ENCODE data around the gene ELL. TPM values are rescaled to one million over a fixed set of nuclear protein-coding genes. Genes with fewer than 3 reads are reported as not detected.
"Not testable (repeated sequence)": the region's sequence is repeated elsewhere in the genome, so short reads cannot be mapped to it uniquely, and the experiment has no call there.

Gene ELL
- total RNA-seq, 2 experiments from 2014 or later, result 20.3 to 20.9 TPM

GRCh38 chr19:18541992-18542940 lies 20.4 kb upstream of the ELL start:
- Mint-ChIP-seq H3K4me3 (peak overlapping the region; percentile 81), H3K4me1 (peaks cover 30% of the 10 kb centered on the region), H3K27ac (peak overlapping the region; percentile 88), H3K27me3 (no peaks in the 10 kb centered on the region), H3K36me3 (ENCODE audit: low read depth) (peaks cover 14% of the 10 kb centered on the region), H3K9me3 (no peaks in the 10 kb centered on the region)
- no peak for DNase-seq
- CTCF ChIA-PET, result interaction anchor here (0.9 to 2.1 kb wide), 3 partner anchors 14 to 46 kb away, joined by 4 to 8 read pairs (median 6); no protein-coding TSS in a partner anchor
- POLR2A ChIA-PET, result no interaction called here

GRCh38 chr19:18541258-18541991 lies 19.6 kb upstream of the ELL start:
- Mint-ChIP-seq H3K9me3 (no peaks in the 10 kb centered on the region), H3K4me3 (peak overlapping the region; percentile 81), H3K27ac (no peak overlapping the region), H3K27me3 (no peaks in the 10 kb centered on the region), H3K36me3 (ENCODE audit: low read depth) (peaks cover 18% of the 10 kb centered on the region), H3K4me1 (peaks cover 30% of the 10 kb centered on the region)
- CTCF ChIA-PET, result interaction anchor here (0.9 to 2.1 kb wide), 3 partner anchors 13 to 45 kb away, joined by 4 to 8 read pairs (median 6); no protein-coding TSS in a partner anchor
- POLR2A ChIA-PET, result no interaction called here
- DNase-seq, result no peak

GRCh38 chr19:18540200-18540599 lies 18.3 kb upstream of the ELL start:
- H3K27ac Mint-ChIP-seq, H3K27me3 Mint-ChIP-seq, H3K4me3 Mint-ChIP-seq, CTCF ChIA-PET, POLR2A ChIA-PET, DNase-seq, H3K9me3 Mint-ChIP-seq: not testable (repeated sequence)
- Mint-ChIP-seq H3K4me1 (peaks cover 30% of the 10 kb centered on the region), H3K36me3 (ENCODE audit: low read depth) (peaks cover 18% of the 10 kb centered on the region)

- Mint-ChIP-seq H3K4me1 (peaks cover 21% of the 10 kb centered on the region), H3K27ac (peak overlapping the region; percentile 19), H3K36me3 (ENCODE audit: low read depth) (peaks cover 18% of the 10 kb centered on the region), H3K4me3 (no peak overlapping the region), H3K27me3 (no peaks in the 10 kb centered on the region), H3K9me3 (no peaks in the 10 kb centered on the region)
- ChIA-PET CTCF (no interaction called here), POLR2A (interaction anchor here (0.5 kb wide), 1 partner anchor 13 kb away, joined by 4 read pairs; no protein-coding TSS in a partner anchor)
- DNase-seq, result no peak
Observed at GRCh38 chr19:18539372-18539771, 17.5 kb upstream of the ELL start.

- POLR2A ChIA-PET, result no interaction called here
- H3K27me3 Mint-ChIP-seq, result no peaks in the 10 kb centered on the region
- H3K27ac Mint-ChIP-seq, result no peak overlapping the region
- H3K4me1 Mint-ChIP-seq, result peaks cover 15% of the 10 kb centered on the region
- CTCF ChIA-PET, result interaction anchor here (0.7 to 0.9 kb wide), 2 partner anchors 15 to 18 kb away, joined by 3 to 5 read pairs; no protein-coding TSS in a partner anchor
- peaks cover 20% of the 10 kb centered on the region for H3K36me3 Mint-ChIP-seq (ENCODE audit: low read depth)
- H3K9me3 Mint-ChIP-seq, result no peaks in the 10 kb centered on the region
- H3K4me3 Mint-ChIP-seq, result no peak overlapping the region
- no peak for DNase-seq
Observed at GRCh38 chr19:18538115-18538514, 16.2 kb upstream of the ELL start.

GRCh38 chr19:18537431-18537830 lies 15.6 kb upstream of the ELL start:
- H3K27me3 Mint-ChIP-seq, result no peaks in the 10 kb centered on the region
- POLR2A ChIA-PET, result no interaction called here
- H3K9me3 Mint-ChIP-seq, result no peaks in the 10 kb centered on the region
- no peak overlapping the region for H3K4me3 Mint-ChIP-seq
- H3K36me3 Mint-ChIP-seq (ENCODE audit: low read depth), result peaks cover 23% of the 10 kb centered on the region
- H3K27ac Mint-ChIP-seq, result no peak overlapping the region
- no peak for DNase-seq
- CTCF ChIA-PET, result no interaction called here
- H3K4me1 Mint-ChIP-seq, result peaks cover 12% of the 10 kb centered on the region

GRCh38 chr19:18536475-18536874 lies 14.6 kb upstream of the ELL start:
- no peak overlapping the region for H3K27ac Mint-ChIP-seq
- ChIA-PET POLR2A (no interaction called here), CTCF (no interaction called here)
- H3K9me3 Mint-ChIP-seq, result no peaks in the 10 kb centered on the region
- DNase-seq, result no peak
- H3K36me3 Mint-ChIP-seq (ENCODE audit: low read depth), result peaks cover 26% of the 10 kb centered on the region
- H3K4me1 Mint-ChIP-seq, result peaks cover 5% of the 10 kb centered on the region
- no peaks in the 10 kb centered on the region for H3K27me3 Mint-ChIP-seq
- H3K4me3 Mint-ChIP-seq, result no peak overlapping the region

GRCh38 chr19:18533058-18533457 lies 11.2 kb upstream of the ELL start:
- Mint-ChIP-seq H3K4me3 (no peak overlapping the region), H3K27me3 (no peaks in the 10 kb centered on the region), H3K36me3 (ENCODE audit: low read depth) (peaks cover 13% of the 10 kb centered on the region), H3K9me3 (no peaks in the 10 kb centered on the region), H3K27ac (no peak overlapping the region), H3K4me1 (peaks cover 2% of the 10 kb centered on the region)
- POLR2A ChIA-PET, result no interaction called here
- CTCF ChIA-PET, result interaction anchor here (0.6 to 1.6 kb wide), 3 partner anchors 10 to 636 kb away, joined by 3 to 6 read pairs (median 4); no protein-coding TSS in a partner anchor
- no peak for DNase-seq

GRCh38 chr19:18532168-18532890 lies 10.5 kb upstream of the ELL start:
- CTCF ChIA-PET, result interaction anchor here (1.1 to 1.6 kb wide), 2 partner anchors 9 to 62 kb away, joined by 3 to 6 read pairs; no protein-coding TSS in a partner anchor
- H3K9me3 Mint-ChIP-seq, result no peaks in the 10 kb centered on the region
- H3K27ac Mint-ChIP-seq, result no peak overlapping the region

GRCh38 chr19:18531485-18531884 lies 9.6 kb upstream of the ELL start:
- POLR2A ChIA-PET, result interaction anchor here (0.5 kb wide), 1 partner anchor 260 kb away, joined by 4 read pairs; no protein-coding TSS in a partner anchor
- Mint-ChIP-seq H3K36me3 (ENCODE audit: low read depth) (peaks cover 9% of the 10 kb centered on the region), H3K4me1 (peaks cover 2% of the 10 kb centered on the region), H3K4me3 (no peak overlapping the region), H3K27ac (no peak overlapping the region), H3K9me3 (no peaks in the 10 kb centered on the region), H3K27me3 (no peaks in the 10 kb centered on the region)
- DNase-seq, result no peak
- CTCF ChIA-PET, result interaction anchor here (0.5 to 1.7 kb wide), 5 partner anchors 8 to 861 kb away, joined by 3 to 6 read pairs (median 3); no protein-coding TSS in a partner anchor

More at GRCh38 chr19:18532168-18532890, 10.5 kb upstream of the ELL start:
- POLR2A ChIA-PET, result interaction anchor here (0.5 kb wide), 1 partner anchor 261 kb away, joined by 4 read pairs; no protein-coding TSS in a partner anchor
- H3K4me1 Mint-ChIP-seq, result peaks cover 2% of the 10 kb centered on the region
- H3K4me3 Mint-ChIP-seq, result no peak overlapping the region
- peaks cover 13% of the 10 kb centered on the region for H3K36me3 Mint-ChIP-seq (ENCODE audit: low read depth)
- no peaks in the 10 kb centered on the region for H3K27me3 Mint-ChIP-seq
- DNase-seq, result no peak

- peaks cover 2% of the 10 kb centered on the region for H3K4me1 Mint-ChIP-seq
- no peak for DNase-seq
- no peaks in the 10 kb centered on the region for H3K9me3 Mint-ChIP-seq
- no peak overlapping the region for H3K4me3 Mint-ChIP-seq
- no peak overlapping the region for H3K27ac Mint-ChIP-seq
- peaks cover 9% of the 10 kb centered on the region for H3K36me3 Mint-ChIP-seq (ENCODE audit: low read depth)
- H3K27me3 Mint-ChIP-seq, result no peaks in the 10 kb centered on the region
- POLR2A ChIA-PET, result no interaction called here
- CTCF ChIA-PET, result interaction anchor here (0.8 to 3.7 kb wide), 6 partner anchors 12 to 79 kb away, joined by 3 to 8 read pairs (median 3); partner anchors contain the start of gene KXD1
Observed at GRCh38 chr19:18529782-18530181, 7.9 kb upstream of the ELL start.

GRCh38 chr19:18526316-18526715 lies 4.4 kb upstream of the ELL start:
- no peaks in the 10 kb centered on the region for H3K27me3 Mint-ChIP-seq
- ChIA-PET CTCF (interaction anchor here (0.7 to 3.7 kb wide), 3 partner anchors 16 to 63 kb away, joined by 3 to 8 read pairs (median 3); partner anchors contain the start of gene REX1BD), POLR2A (interaction anchor here (0.7 kb wide), 2 partner anchors 13 to 106 kb away, joined by 3 to 4 read pairs; no protein-coding TSS in a partner anchor)
- no peaks in the 10 kb centered on the region for H3K9me3 Mint-ChIP-seq
- peaks cover 8% of the 10 kb centered on the region for H3K4me1 Mint-ChIP-seq
- DNase-seq, result no peak
- H3K27ac Mint-ChIP-seq, result no peak overlapping the region
- H3K4me3 Mint-ChIP-seq, result no peak overlapping the region
- H3K36me3 Mint-ChIP-seq (ENCODE audit: low read depth), result peaks cover 5% of the 10 kb centered on the region
